ENCODE data around the gene PSAP. TPM values are rescaled to one million over a fixed set of nuclear protein-coding genes. Genes with fewer than 3 reads are reported as not detected.

PSAP gene
- polyA plus RNA-seq, 1 donor from 2014 or later: 651 TPM

DNA sequence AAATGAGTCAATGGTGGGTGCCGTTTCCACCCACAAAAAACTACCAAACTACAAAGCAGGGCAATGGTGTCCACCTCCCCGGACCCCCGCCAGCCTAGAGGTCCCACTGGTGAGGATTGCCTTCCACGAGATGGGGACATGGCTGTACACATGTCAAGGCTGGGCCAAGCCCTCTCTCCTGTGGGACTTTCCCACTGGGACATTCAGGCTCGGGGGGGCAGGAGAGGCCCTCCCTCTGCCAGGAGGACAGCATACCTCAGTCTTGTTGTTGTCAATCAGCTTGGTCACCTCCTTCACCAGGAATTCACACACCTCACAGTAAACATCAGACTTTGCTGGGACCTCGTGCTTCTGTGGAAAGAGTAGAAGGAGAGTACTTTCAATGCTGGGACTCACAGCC lies 31.1 kb downstream of the PSAP start:
- Histone ChIP-seq H3K4me2 (ENCODE audit: low read length) (no peak overlapping the region), H3K9me2 (ENCODE audit: insufficient read depth, low read length) (no peaks in the 10 kb centered on the region), H3K27me3 (ENCODE audit: insufficient read depth, low read depth, low read length) (no peaks in the 10 kb centered on the region), H3K79me2 (replicated peaks; ENCODE audit: insufficient read depth, low read length) (no peaks in the 10 kb centered on the region), H3K9me3 (ENCODE audit: low read length) (no peaks in the 10 kb centered on the region), H3K9ac (ENCODE audit: low read length) (no peak overlapping the region), H2AFZ (ENCODE audit: low read depth, low read length) (no peak overlapping the region), H3K36me3 (ENCODE audit: insufficient read depth, low read length) (peaks cover 3% of the 10 kb centered on the region), H3K4me3 (ENCODE audit: low read length) (no peak overlapping the region), H3F3A (ENCODE audit: insufficient read depth, low read length, poor library complexity, severe bottlenecking) (no peaks in the 10 kb centered on the region), H4K20me1 (ENCODE audit: insufficient read depth) (no peaks in the 10 kb centered on the region), H3K27ac (ENCODE audit: low read length) (no peak overlapping the region)
- TF ChIP-seq CTCF (IDR thresholded peaks at IDR 0.05; ENCODE audit: poor library complexity, severe bottlenecking) (no peak), MXI1 (conservative IDR thresholded peaks at IDR 0.05; ENCODE audit: poor library complexity, severe bottlenecking) (no peak), RAD21 (conservative IDR thresholded peaks at IDR 0.05) (no peak), EZH2 (IDR thresholded peaks at IDR 0.05; ENCODE audit: borderline replicate concordance, insufficient read depth, low read length, poor library complexity, severe bottlenecking) (no peak), EP300 (conservative IDR thresholded peaks at IDR 0.05; ENCODE audit: poor library complexity, severe bottlenecking) (no peak)

DNA sequence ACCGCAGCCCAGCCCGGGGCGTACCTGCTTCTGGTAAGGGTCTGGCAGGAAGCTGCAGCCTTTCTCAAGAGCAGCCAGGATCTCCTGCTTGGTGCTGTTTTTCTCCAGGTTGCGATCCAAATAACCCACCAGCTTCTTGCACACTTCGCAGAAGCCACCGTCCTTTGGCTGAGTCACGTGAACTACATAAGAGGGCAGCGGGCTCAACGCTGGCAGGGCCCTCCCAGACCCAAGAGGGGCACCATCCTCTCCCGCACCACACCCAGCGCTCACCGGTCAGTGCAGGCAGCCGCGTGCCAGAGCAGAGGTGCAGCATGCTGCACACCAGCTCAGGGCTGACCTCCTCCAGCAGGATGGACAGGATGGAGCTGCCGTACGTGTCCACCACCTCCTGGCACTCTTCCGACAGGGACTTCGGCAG lies 31.6 kb downstream of the PSAP start:
- Histone ChIP-seq H4K20me1 (ENCODE audit: insufficient read depth) (no peaks in the 10 kb centered on the region), H3K4me2 (ENCODE audit: low read length) (no peak overlapping the region), H3K9ac (ENCODE audit: low read length) (no peak overlapping the region), H3K27ac (ENCODE audit: low read length) (no peak overlapping the region), H3K9me3 (ENCODE audit: low read length) (no peaks in the 10 kb centered on the region), H3K4me3 (ENCODE audit: low read length) (no peak overlapping the region), H3K79me2 (replicated peaks; ENCODE audit: insufficient read depth, low read length) (no peaks in the 10 kb centered on the region), H3K27me3 (ENCODE audit: insufficient read depth, low read depth, low read length) (no peaks in the 10 kb centered on the region), H3K36me3 (ENCODE audit: insufficient read depth, low read length) (no peaks in the 10 kb centered on the region), H2AFZ (ENCODE audit: low read depth, low read length) (no peak overlapping the region), H3K9me2 (ENCODE audit: insufficient read depth, low read length) (no peaks in the 10 kb centered on the region), H3F3A (ENCODE audit: insufficient read depth, low read length, poor library complexity, severe bottlenecking) (no peaks in the 10 kb centered on the region)
- no peak for TF ChIP-seq EP300 (conservative IDR thresholded peaks at IDR 0.05; ENCODE audit: poor library complexity, severe bottlenecking)

- no peaks in the 10 kb centered on the region for H3F3A ChIP-seq (ENCODE audit: insufficient read depth, low read length, poor library complexity, severe bottlenecking)
- no peaks in the 10 kb centered on the region for H3K36me3 ChIP-seq (ENCODE audit: insufficient read depth, low read length)
- no peaks in the 10 kb centered on the region for H4K20me1 ChIP-seq (ENCODE audit: insufficient read depth)
- H3K4me3 ChIP-seq (ENCODE audit: low read length): no peak overlapping the region
- H2AFZ ChIP-seq (ENCODE audit: low read depth, low read length): no peak overlapping the region
- TF ChIP-seq CTCF (IDR thresholded peaks at IDR 0.05; ENCODE audit: poor library complexity, severe bottlenecking) (no peak), RAD21 (conservative IDR thresholded peaks at IDR 0.05) (no peak), SMC3 (conservative IDR thresholded peaks at IDR 0.05; ENCODE audit: poor library complexity) (no peak), REST (IDR thresholded peaks at IDR 0.05; ENCODE audit: borderline replicate concordance) (no peak), POLR2AphosphoS5 (IDR thresholded peaks at IDR 0.05) (no peak), EP300 (conservative IDR thresholded peaks at IDR 0.05; ENCODE audit: poor library complexity, severe bottlenecking) (no peak), EZH2 (IDR thresholded peaks at IDR 0.05; ENCODE audit: borderline replicate concordance, insufficient read depth, low read length, poor library complexity, severe bottlenecking) (no peak), TAF1 (IDR thresholded peaks at IDR 0.05; ENCODE audit: low read depth) (no peak), MXI1 (conservative IDR thresholded peaks at IDR 0.05; ENCODE audit: poor library complexity, severe bottlenecking) (no peak)
- H3K27me3 ChIP-seq (ENCODE audit: insufficient read depth, low read depth, low read length): no peaks in the 10 kb centered on the region
- H3K79me2 ChIP-seq (replicated peaks; ENCODE audit: insufficient read depth, low read length): no peaks in the 10 kb centered on the region
- H3K27ac ChIP-seq (ENCODE audit: low read length): no peak overlapping the region
- H3K9me3 ChIP-seq (ENCODE audit: low read length): no peaks in the 10 kb centered on the region
- H3K9ac ChIP-seq (ENCODE audit: low read length): no peak overlapping the region
- H3K9me2 ChIP-seq (ENCODE audit: insufficient read depth, low read length): no peaks in the 10 kb centered on the region
- no peak overlapping the region for H3K4me2 ChIP-seq (ENCODE audit: low read length)
These were observed 32.3 kb downstream of the PSAP start for GRCh38 chr10:71818674-71819260.

All from neural cell (in vitro differentiated cells).